ENCODE measurements around the gene CMYA5.
"Not testable (repeated sequence)": the region's sequence is repeated elsewhere in the genome, so short reads cannot be mapped to it uniquely, and the experiment has no call there.

CMYA5 gene

DNA sequence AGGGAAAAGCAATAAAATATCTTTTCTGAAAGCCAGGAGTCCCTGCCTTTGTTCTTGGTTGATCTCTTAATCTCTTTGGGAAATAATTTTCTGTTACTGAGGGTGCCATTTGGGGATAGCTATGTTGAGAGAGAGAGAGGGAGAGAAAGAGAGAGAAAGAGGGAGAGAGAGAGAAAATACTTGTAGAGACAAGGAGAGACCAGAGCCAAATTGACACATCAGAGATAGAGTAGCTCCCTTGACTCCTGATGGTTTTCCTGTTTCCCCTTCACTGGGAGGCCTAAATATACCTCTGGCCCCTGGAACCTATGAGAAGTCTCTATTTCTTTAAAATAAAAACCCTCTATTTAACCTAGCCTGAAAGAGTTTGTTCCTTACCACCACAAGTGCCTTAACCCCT is 14.9 kb downstream of the CMYA5 start:
- DNase-seq: no peak

GRCh38 chr5:79705632-79706031 is 16.0 kb downstream of the CMYA5 start:
- no peak for DNase-seq

DNA sequence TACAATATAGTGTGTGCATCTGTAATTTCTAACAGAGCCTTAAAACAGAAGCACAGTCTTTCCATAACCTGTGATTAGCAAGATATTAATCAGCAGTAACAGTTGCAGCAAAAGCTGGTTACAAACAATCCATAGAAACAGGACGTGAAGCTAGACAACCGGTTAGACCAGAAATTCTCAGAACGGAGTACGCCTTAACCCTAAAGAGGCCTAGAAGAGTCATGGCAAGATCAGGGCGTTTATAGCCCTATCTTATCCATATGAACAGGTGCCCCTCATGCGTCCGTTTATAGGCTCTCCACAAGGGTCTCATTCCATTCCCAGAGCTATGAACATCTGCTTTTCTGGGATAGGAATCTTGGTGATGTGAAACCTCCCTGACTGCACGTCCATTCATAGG is 16.7 kb downstream of the CMYA5 start:
- not testable (repeated sequence) for DNase-seq

GRCh38 chr5:79707535-79707934 is 17.9 kb downstream of the CMYA5 start:
- DNase-seq: no peak

DNA sequence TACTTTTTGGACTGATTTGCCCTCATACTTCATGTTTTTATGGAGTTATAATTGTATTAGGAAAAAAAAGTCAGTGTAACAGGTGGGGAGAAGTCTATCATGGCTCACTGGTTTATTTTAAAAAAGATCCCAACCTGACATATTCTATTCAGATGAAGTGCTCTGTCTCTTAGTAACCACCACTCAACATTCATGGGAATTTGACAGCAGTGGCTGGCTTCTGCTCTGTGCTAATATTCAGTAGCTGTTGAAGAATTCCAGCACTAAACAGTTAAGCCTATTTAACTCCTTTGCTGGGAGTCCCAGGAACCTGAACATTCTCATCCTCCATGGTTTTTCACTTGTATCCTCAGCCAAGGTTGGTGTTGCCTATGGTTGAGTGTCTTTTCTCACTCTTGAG is 23.1 kb downstream of the CMYA5 start:
- no peak for DNase-seq

DNA sequence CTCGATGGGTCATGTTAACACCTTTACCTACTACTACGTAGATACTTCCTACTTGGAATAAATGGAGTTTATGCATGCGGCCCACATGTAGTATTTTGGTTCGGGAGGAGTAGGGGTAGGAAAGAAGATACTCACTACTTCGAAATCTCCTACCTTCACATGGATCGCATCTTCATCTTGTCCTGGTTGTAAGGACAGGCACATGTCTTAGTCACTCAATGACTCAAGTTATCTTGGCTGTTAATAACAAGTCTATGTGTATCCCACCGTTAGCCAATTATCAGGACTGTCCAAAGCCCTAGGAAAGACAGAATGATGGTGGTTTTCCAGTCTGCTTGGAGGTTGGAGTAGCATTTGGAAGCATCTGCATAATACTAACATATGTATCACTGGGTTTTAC is 24.1 kb downstream of the CMYA5 start:
- no peak for DNase-seq

DNA sequence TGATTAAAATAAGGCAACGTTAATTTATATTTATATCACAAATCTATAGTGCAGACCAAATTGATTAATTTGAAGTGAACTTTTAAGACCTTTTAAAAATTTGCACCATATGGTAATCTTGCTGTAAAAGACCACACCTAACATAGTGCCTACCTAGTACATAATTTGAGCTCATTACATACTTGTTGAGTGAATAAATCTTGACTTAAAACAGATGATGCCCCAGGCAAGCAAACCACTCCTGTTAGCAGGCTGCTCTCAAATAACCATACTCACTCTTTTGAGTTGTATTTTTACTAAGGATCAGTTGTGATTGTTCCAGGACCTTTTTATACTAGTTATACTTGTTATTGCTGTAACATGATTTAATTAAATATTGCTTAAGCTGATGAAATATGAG is 27.2 kb downstream of the CMYA5 start:
- no peak for DNase-seq

- no peak for DNase-seq
Observed at GRCh38 chr5:79720096-79720495, 30.5 kb downstream of the CMYA5 start.

- peak; percentile 50 for DNase-seq
Observed at GRCh38 chr5:79727451-79728355, 38.1 kb downstream of the CMYA5 start.

DNA sequence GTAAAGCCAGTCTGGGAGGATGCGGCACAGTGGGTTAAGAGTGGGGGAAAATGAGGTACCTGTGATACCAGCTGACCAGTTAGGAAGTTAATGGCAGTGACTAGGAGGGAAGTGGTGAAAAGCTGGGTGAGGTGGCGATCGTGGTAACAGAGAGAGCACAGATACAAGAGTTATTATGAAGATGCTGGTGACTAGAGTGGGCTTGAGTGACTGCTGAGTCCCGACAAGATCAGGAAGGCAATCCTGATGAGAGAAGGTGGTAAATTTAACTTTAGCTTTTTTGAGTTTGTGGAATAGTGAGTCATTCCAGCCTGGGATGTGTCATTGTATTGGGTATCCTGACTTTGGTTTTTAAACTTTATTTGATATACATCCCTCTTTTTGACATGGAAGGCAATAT is 38.8 kb downstream of the CMYA5 start:
- DNase-seq: peak; percentile 8

GRCh38 chr5:79729679-79730078 is 40.0 kb downstream of the CMYA5 start:
- no peak for DNase-seq

DNA sequence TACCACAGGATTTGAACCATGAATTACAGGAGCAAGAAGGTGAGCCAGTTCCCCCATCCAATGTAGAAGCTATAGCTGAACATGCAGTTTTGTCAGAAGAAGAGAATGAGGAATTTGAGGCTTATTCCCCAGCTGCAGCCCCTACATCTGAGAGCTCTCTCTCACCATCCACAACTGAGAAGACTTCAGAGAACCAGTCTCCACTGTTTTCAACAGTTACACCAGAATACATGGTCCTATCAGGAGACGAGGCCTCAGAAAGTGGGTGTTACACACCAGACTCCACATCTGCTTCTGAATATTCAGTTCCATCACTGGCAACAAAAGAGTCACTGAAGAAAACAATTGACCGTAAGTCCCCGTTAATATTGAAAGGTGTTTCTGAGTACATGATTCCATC is 40.9 kb downstream of the CMYA5 start:
- no peak for DNase-seq

DNA sequence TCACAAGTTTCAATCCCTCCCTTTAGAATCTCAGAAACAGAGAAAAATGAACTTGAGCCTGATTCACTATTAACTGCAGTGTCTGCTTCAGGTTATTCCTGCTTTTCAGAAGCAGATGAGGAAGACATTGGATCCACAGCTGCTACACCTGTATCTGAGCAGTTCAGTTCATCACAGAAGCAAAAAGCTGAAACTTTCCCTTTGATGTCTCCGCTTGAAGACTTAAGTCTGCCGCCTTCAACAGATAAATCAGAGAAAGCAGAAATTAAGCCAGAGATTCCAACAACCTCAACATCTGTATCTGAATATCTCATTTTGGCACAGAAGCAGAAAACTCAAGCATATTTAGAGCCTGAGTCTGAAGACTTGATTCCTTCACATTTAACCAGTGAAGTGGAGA is 42.1 kb downstream of the CMYA5 start:
- no peak for DNase-seq

GRCh38 chr5:79736528-79737514 is 47.2 kb downstream of the CMYA5 start:
- DNase-seq: no peak

GRCh38 chr5:79738349-79738748 is 48.7 kb downstream of the CMYA5 start:
- DNase-seq: no peak

DNA sequence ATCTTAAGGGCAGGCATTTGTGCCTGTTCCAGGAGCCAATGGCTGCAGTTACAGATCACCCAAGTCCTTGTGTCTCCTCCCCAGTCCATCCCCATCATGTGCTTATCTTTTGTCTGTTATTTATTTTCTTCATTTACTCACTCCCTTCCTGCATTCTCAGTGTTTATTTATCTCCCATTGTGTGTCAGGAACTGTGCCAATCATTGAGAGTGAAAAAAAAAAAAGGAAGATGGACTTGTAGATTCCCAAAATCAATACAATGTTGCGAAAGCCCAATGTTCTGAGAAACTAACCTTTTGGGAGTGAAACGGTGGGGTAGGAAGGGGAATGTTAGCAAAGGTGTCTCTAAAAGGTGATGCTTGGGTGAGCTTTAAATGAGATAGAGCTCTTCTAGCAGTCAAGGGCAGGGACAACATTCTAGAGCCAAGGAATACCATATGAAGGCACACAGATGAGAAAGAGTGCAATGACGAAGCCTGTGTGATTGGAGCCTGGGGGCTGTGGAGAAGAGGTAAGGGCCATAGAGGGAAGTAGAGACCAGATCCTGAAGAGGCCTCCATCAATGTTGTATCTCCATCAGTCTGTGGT is 53.0 kb downstream of the CMYA5 start:
- DNase-seq: no peak

GRCh38 chr5:79743846-79744605 is 54.4 kb downstream of the CMYA5 start:
- DNase-seq: no peak

DNA sequence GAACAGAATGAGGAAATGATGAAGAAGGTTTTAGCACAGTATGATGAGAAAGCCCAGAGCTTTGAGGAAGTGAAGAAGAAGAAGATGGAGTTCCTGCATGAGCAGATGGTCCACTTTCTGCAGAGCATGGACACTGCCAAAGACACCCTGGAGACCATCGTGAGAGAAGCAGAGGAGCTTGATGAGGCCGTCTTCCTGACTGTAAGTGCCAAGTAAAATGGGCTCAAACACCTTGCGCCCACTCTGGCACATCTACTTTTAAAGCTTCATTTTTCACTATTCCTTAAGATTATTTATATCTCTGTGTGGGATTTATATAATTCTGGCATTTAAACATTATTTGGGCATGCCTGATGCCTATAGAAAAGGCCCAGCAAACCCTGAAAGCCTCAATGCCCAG is 55.6 kb downstream of the CMYA5 start:
- no peak for DNase-seq

GRCh38 chr5:79746642-79747569 is 57.3 kb downstream of the CMYA5 start:
- no peak for DNase-seq

GRCh38 chr5:79750611-79751510 is 61.2 kb downstream of the CMYA5 start:
- no peak for DNase-seq

All from fibroblast of upper back skin (primary cell).